K562 (cell line): ENCODE data around the gene PTPRU. TPM values are rescaled to one million over a fixed set of nuclear protein-coding genes. Genes with fewer than 3 reads are reported as not detected.
A peak's percentile ranks its signal among the peaks of the same experiment; 100 is the strongest.

Source experiments
- ATAC-seq: fragments of 200-7000 bp; cut with Tn5 transposase; 3 replicates; pipeline ENCODE4 v1.9.1; 2020; ENCODE audit warnings: moderate library complexity
- BruUV-seq: library from RNA; stranded (reverse); fragments of 400-500 nt; replicated peaks from 2 replicates; lab custom pipeline; 2021; lab: Mats Ljungman, UMichigan
- CTCF ChIA-PET: fragments of 300-600 bp; formaldehyde crosslinking; extraction: SDS; loops from one replicate; lab custom pipeline; 2021; ENCODE audit warnings: low intra/inter-chr PET ratio; lab: Yijun Ruan, JAX
- POLR2A ChIA-PET: fragments of 300-600, 350-650 bp; sonication (Branson Sonifier 250); formaldehyde crosslinking; extraction: SDS; loops from one replicate; lab custom pipeline; 2021; ENCODE audit warnings: antibody characterized with exemption, inconsistent platforms; lab: Yijun Ruan, JAX
- DNase-seq, 4 experiments: peaks; one replicate each; pipeline versions ENCODE4 v3.0.0 to v3.0.0-alpha.2; 2011 to 2018; ENCODE audit warnings: low spot score in 3 of 4, mixed read lengths in 3 of 4; ENCODE audit errors: extremely low read depth in 1 of 4
- FAIRE-seq: peaks from 2 replicates; lab custom pipeline; 2011; peaks lifted over from hg19 to GRCh38; lab: Jason Lieb, UNC
- H2AFZ ChIP-seq: 2 replicates; pipeline ENCODE4 v1.6.0; 2011; ENCODE audit warnings: low read depth, low read length, control low read depth, inconsistent platforms
- H3K27ac ChIP-seq: fragments of 200-600 bp; 3 replicates; pipeline ENCODE4 v1.8.0; 2011; ENCODE audit warnings: low read depth, mild to moderate bottlenecking, control low read depth, inconsistent platforms, low read length, moderate library complexity, mixed read lengths; ENCODE audit errors: extremely low read depth
- H3K27me3 ChIP-seq, 2 experiments: fragments of 300-600 bp in 1 of 2; 2 replicates in 1 of 2; 3 replicates in 1 of 2; pipeline versions ENCODE4 v1.6.0 to v1.8.0; 2011; ENCODE audit warnings: inconsistent platforms in 2 of 2, low read length in 2 of 2, mild to moderate bottlenecking in 1 of 2, mixed read lengths in 1 of 2, moderate library complexity in 1 of 2; ENCODE audit not compliant: control insufficient read depth in 2 of 2, insufficient read depth in 2 of 2
- H3K36me3 ChIP-seq: fragments of 300-600 bp; 3 replicates; pipeline ENCODE4 v1.8.0; 2011; ENCODE audit warnings: mild to moderate bottlenecking, low read length, inconsistent platforms; ENCODE audit not compliant: control insufficient read depth, insufficient read depth
- H3K4me1 ChIP-seq, 2 experiments: fragments of 200-600 bp in 1 of 2; replicated peaks in 1 of 2; 2 replicates in 1 of 2; 3 replicates in 1 of 2; pipeline versions ENCODE4 v1.5.1 to v1.8.0; 2011; ENCODE audit warnings: inconsistent platforms in 2 of 2, low read length in 2 of 2, mild to moderate bottlenecking in 1 of 2, mixed read lengths in 1 of 2, moderate library complexity in 1 of 2; ENCODE audit not compliant: control insufficient read depth in 2 of 2, insufficient read depth in 2 of 2
- H3K4me2 ChIP-seq: 2 replicates; pipeline ENCODE4 v1.6.1; 2011; ENCODE audit warnings: low read length, control low read depth, inconsistent platforms, mixed read lengths; ENCODE audit not compliant: insufficient read depth
- H3K4me3 ChIP-seq: fragments of 200-600 bp; sonication (generic), shearing (Covaris generic); 2 replicates; pipeline ENCODE4 v1.5.1; 2016; ENCODE audit warnings: control low read depth, inconsistent platforms
- H3K79me2 ChIP-seq: fragments of 200-600 bp; 3 replicates; pipeline ENCODE4 v1.8.0; 2011; ENCODE audit warnings: low read length, inconsistent platforms; ENCODE audit not compliant: control insufficient read depth, insufficient read depth
- H3K9ac ChIP-seq, 2 experiments: 2 replicates each; pipeline versions ENCODE4 v1.6.0 to v1.6.1; 2011; ENCODE audit warnings: low read depth in 2 of 2, low read length in 2 of 2, control low read depth in 1 of 2, inconsistent platforms in 1 of 2, mild to moderate bottlenecking in 1 of 2, mixed read lengths in 1 of 2; ENCODE audit not compliant: insufficient read depth in 1 of 2
- H3K9me1 ChIP-seq: one replicate; pipeline ENCODE4 v1.6.0; 2011; ENCODE audit warnings: inconsistent platforms, mild to moderate bottlenecking, low read length, moderate library complexity; ENCODE audit not compliant: control insufficient read depth, insufficient read depth
- H3K9me3 ChIP-seq: replicated peaks from 2 replicates; pipeline ENCODE4 v1.5.1; 2011; ENCODE audit warnings: low read depth, low read length, inconsistent platforms; ENCODE audit not compliant: control insufficient read depth, insufficient read depth
- H4K20me1 ChIP-seq: replicated peaks from 2 replicates; pipeline ENCODE4 v1.6.1; 2011; ENCODE audit warnings: low read length, inconsistent platforms, mixed read lengths; ENCODE audit not compliant: control insufficient read depth, insufficient read depth
- ARNT ChIP-seq, 2 experiments: fragments of 450-650 bp; IDR thresholded peaks; 2 replicates each; pipeline ENCODE4 v1.6.1; 2016; ENCODE audit warnings: mild to moderate bottlenecking in 1 of 2
- CHD7 ChIP-seq: fragments of 200-600 bp; sonication (generic); IDR thresholded peaks from one replicate; pipeline ENCODE4 v1.6.1; 2012; ENCODE audit warnings: mild to moderate bottlenecking, low read depth, low read length, inconsistent platforms
- CSDE1 ChIP-seq, 2 experiments: fragments of 450-650 bp; IDR thresholded peaks; 2 replicates each; pipeline ENCODE4 v1.6.1; 2016; ENCODE audit warnings: mild to moderate bottlenecking in 1 of 2
- LARP7 ChIP-seq: fragments of 450-650 bp; IDR thresholded peaks from 2 replicates; pipeline ENCODE4 v1.6.1; 2016
- TAF9B ChIP-seq: fragments of 450-650 bp; IDR thresholded peaks from 2 replicates; pipeline ENCODE4 v1.6.1; 2018; ENCODE audit warnings: mild to moderate bottlenecking; ENCODE audit not compliant: partially characterized antibody
- WGBS: fragments of 100-300 bp; shearing (Covaris generic); methylation state at CpG from one replicate; pipeline ENCODE4 v1.1.6; 2016; ENCODE audit warnings: low coverage, mixed read lengths; ENCODE audit not compliant: insufficient coverage; ENCODE audit errors: missing lambda C conversion rate; 5-methylcytosine and 5-hydroxymethylcytosine counted together
- in situ Hi-C: fragments of 300-500 bp; cut with MboI; formaldehyde crosslinking; loops from 4 replicates; pipeline ENCODE4 v1.15.0; 2018; ENCODE audit warnings: inconsistent platforms, mixed read lengths
- intact Hi-C: fragments of 100-400 bp; cut with micrococcal nuclease; formaldehyde crosslinking; loops from 2 replicates; pipeline ENCODE4 v1.14.2; 2022
- polyA plus RNA-seq, 8 experiments: library from polyadenylated mRNA; depleted of rRNA in 4 of 8; stranded (reverse) in 5 of 8; unstranded in 3 of 8; fragments of >200 nt; fragmentation: Nextera tagmentation in 2 of 8; fragmentation: Illumina TruSeq in 1 of 8; extraction: Ambion mirVana in 2 of 8; extraction: Trizol in 1 of 8; gene quantifications; 2 replicates each; pipeline versions ENCODE4 v1.2.1 to v1.2.3, GENCODE V29; 2011 to 2014; ENCODE audit warnings: inconsistent platforms in 1 of 8, missing spikeins in 1 of 8
- total RNA-seq, 7 experiments: library from RNA; depleted of rRNA in 6 of 7; stranded (reverse); fragments of >200 nt in 6 of 7; fragmentation: Illumina TruSeq in 2 of 7; extraction: Trizol in 2 of 7; gene quantifications; 2 replicates each; pipeline versions ENCODE4 v1.2.1 to v1.2.3, GENCODE V29; 2011 to 2021; ENCODE audit warnings: low replicate concordance in 1 of 7

The PTPRU gene
- total and polyA plus RNA-seq, 9 of the 15 experiments (the other 6 are each of a cell fraction or from before 2014, with no cell fraction given) = 0.01 to 2.9 (median 1.0) TPM

GRCh38 chr1:29306471-29307140 is 70.3 kb downstream of the PTPRU start:
- 2% methylated on average over 9 of the region's 10 CpGs for WGBS
- intact Hi-C loops = no loop called here
- H3K9ac ChIP-seq = peak overlapping the region in 1 of 2 experiments; percentile 5; a peak in 1 of 4 replicates
- no peaks in the 10 kb centered on the region for H3K79me2 ChIP-seq
- 0 out of 2 replicates have a peak, but pooled peaks cover 6% of the 10 kb centered on the region for H4K20me1 ChIP-seq
- in situ Hi-C loops = no loop called here
- no peak overlapping the region for H2AFZ ChIP-seq
- ATAC-seq (peak; percentile 12; the same call in 2 of the 3 replicates), FAIRE-seq (no peak), DNase-seq (no peak)
- H3K4me1 ChIP-seq = peaks cover 0 to 10% of the 10 kb centered on the region in 2 experiments; a peak in 2 of 5 replicates
- no peaks in the 10 kb centered on the region for H3K36me3 ChIP-seq
- ChIA-PET POLR2A (interaction anchor here (0.8 to 1.0 kb wide), 2 partner anchors 15 to 24 kb away, joined by 3 read pairs; no protein-coding TSS in a partner anchor), CTCF (interaction anchor here (0.6 to 0.7 kb wide), 2 partner anchors 70 to 71 kb away, joined by 3 to 4 read pairs; partner anchors contain the start of gene PTPRU)
- no TSS peak for BruUV-seq
- H3K4me3 ChIP-seq = no peak overlapping the region
- H3K9me3 ChIP-seq = no peaks in the 10 kb centered on the region
- H3K27ac ChIP-seq = no peak overlapping the region
- H3K4me2 ChIP-seq = no peak overlapping the region
- peaks cover 3 to 66% of the 10 kb centered on the region in 2 experiments; a peak in 2 of 5 replicates for H3K27me3 ChIP-seq
- no peaks in the 10 kb centered on the region for H3K9me1 ChIP-seq
- TF ChIP-seq TAF9B (no peak), CSDE1 (IDR thresholded peaks at IDR 0.05) (no peak), CHD7 (no peak), ARNT (IDR thresholded peaks at IDR 0.05) (no peak), LARP7 (no peak)
